Smooth muscle cell (in vitro differentiated cells): ENCODE measurements around the gene ZNF646. TPM values are rescaled to one million over a fixed set of nuclear protein-coding genes. Genes with fewer than 3 reads are reported as not detected.

Experiments
- DNase-seq: peaks from one replicate; lab custom pipeline; 2025; ENCODE audit not compliant: unreplicated experiment; lab: John Stamatoyannopoulos, UW
- H2AFZ ChIP-seq: fragments of 200-600 bp; sonication (generic); 2 replicates; pipeline ENCODE4 v1.6.0; 2016; ENCODE audit warnings: antibody characterized with exemption, low read depth, mild to moderate bottlenecking
- H3F3A ChIP-seq: fragments of 200-600 bp; sonication (generic); 2 replicates; pipeline ENCODE4 v1.6.0; 2017; ENCODE audit warnings: antibody characterized with exemption, low read depth
- H3K27ac ChIP-seq: fragments of 200-600 bp; sonication (generic); 2 replicates; pipeline ENCODE4 v1.5.1; 2016; ENCODE audit warnings: low read depth, mild to moderate bottlenecking
- H3K27me3 ChIP-seq: fragments of 200-600 bp; sonication (generic); 2 replicates; pipeline ENCODE4 v1.6.1; 2016; ENCODE audit warnings: low read depth, mild to moderate bottlenecking
- H3K36me3 ChIP-seq: fragments of 200-600 bp; sonication (generic); 2 replicates; pipeline ENCODE4 v1.5.1; 2016; ENCODE audit warnings: low read depth
- H3K4me1 ChIP-seq: fragments of 200-600 bp; sonication (generic); 2 replicates; pipeline ENCODE4 v1.5.1; 2016; ENCODE audit warnings: low read depth
- H3K4me2 ChIP-seq: fragments of 200-600 bp; sonication (generic); 2 replicates; pipeline ENCODE4 v1.6.0; 2016; ENCODE audit warnings: mild to moderate bottlenecking
- H3K4me3 ChIP-seq: fragments of 200-600 bp; sonication (generic); 2 replicates; pipeline ENCODE4 v1.5.1; 2016; ENCODE audit warnings: mild to moderate bottlenecking
- H3K79me2 ChIP-seq: fragments of 200-600 bp; sonication (generic); 2 replicates; pipeline ENCODE4 v1.6.0; 2016; ENCODE audit warnings: low read depth, mild to moderate bottlenecking
- H3K9ac ChIP-seq: fragments of 200-600 bp; sonication (generic); 2 replicates; pipeline ENCODE4 v1.6.0; 2016; ENCODE audit warnings: low read depth
- H3K9me3 ChIP-seq: fragments of 200-600 bp; sonication (generic); replicated peaks from 2 replicates; pipeline ENCODE4 v1.5.1; 2016; ENCODE audit warnings: low read depth
- H4K20me1 ChIP-seq: fragments of 200-600 bp; sonication (generic); 2 replicates; pipeline ENCODE4 v1.6.0; 2016; ENCODE audit warnings: low read depth
- CTCF ChIP-seq: fragments of 200-600 bp; sonication (generic); IDR thresholded peaks from 2 replicates; pipeline ENCODE4 v1.5.1; 2017; ENCODE audit warnings: borderline replicate concordance, mild to moderate bottlenecking, antibody characterized with exemption; ENCODE audit not compliant: insufficient read depth, poor library complexity, severe bottlenecking
- WGBS: methylation state at CpG from one replicate; pipeline ENCODE4 v1.1.7; 2016; ENCODE audit warnings: low lambda C conversion rate; 5-methylcytosine and 5-hydroxymethylcytosine counted together
- polyA plus RNA-seq: library from polyadenylated mRNA; unstranded; fragments of >200 nt; fragmentation: Nextera tagmentation; extraction: Ambion mirVana; gene quantifications from 2 replicates; pipeline ENCODE4 v1.2.1, GENCODE V29; 2016
- total RNA-seq: library from RNA; depleted of rRNA; stranded (reverse); fragments of >200 nt; gene quantifications from 2 replicates; pipeline ENCODE4 v1.2.3, GENCODE V29; 2014

The ZNF646 gene
- total and polyA plus RNA-seq, 2 experiments from 2014 or later = 5.7 to 7.3 TPM

- H3K27me3 ChIP-seq = no peaks in the 10 kb centered on the region
- peaks cover 36% of the 10 kb centered on the region for H3K79me2 ChIP-seq
- no peak overlapping the region for H3K9ac ChIP-seq
- no peak overlapping the region for H3K4me2 ChIP-seq
- H3K9me3 ChIP-seq = no peaks in the 10 kb centered on the region
- H2AFZ ChIP-seq = no peak overlapping the region
- DNase-seq = no peak
- no peaks in the 10 kb centered on the region for H3K36me3 ChIP-seq
- peaks cover 29% of the 10 kb centered on the region for H4K20me1 ChIP-seq
- H3F3A ChIP-seq = no peaks in the 10 kb centered on the region
- H3K4me1 ChIP-seq = peaks cover 6% of the 10 kb centered on the region
- WGBS = 99% methylated on average over 14 of the region's 15 CpGs
- H3K4me3 ChIP-seq = no peak overlapping the region
- TF ChIP-seq CTCF = no peak
- no peak overlapping the region for H3K27ac ChIP-seq
These were observed 4.5 kb downstream of the ZNF646 start for GRCh38 chr16:31078597-31079341.

- no peak for DNase-seq
- Histone ChIP-seq H3K79me2 (peaks cover 36% of the 10 kb centered on the region), H3K4me2 (no peak overlapping the region), H3K4me3 (no peak overlapping the region), H3K36me3 (no peaks in the 10 kb centered on the region), H3K9ac (no peak overlapping the region), H3K27ac (no peak overlapping the region), H3K4me1 (peaks cover 6% of the 10 kb centered on the region), H4K20me1 (peaks cover 29% of the 10 kb centered on the region), H3K9me3 (no peaks in the 10 kb centered on the region), H3F3A (no peaks in the 10 kb centered on the region), H3K27me3 (no peaks in the 10 kb centered on the region), H2AFZ (no peak overlapping the region)
- no peak for TF ChIP-seq CTCF
- WGBS = 93% methylated on average over 12 of the region's 13 CpGs
These were observed 5.2 kb downstream of the ZNF646 start for GRCh38 chr16:31079342-31079944.

- Histone ChIP-seq H4K20me1 (peaks cover 29% of the 10 kb centered on the region), H3K27me3 (no peaks in the 10 kb centered on the region), H3K27ac (no peak overlapping the region), H3K79me2 (peaks cover 29% of the 10 kb centered on the region), H3K4me1 (peaks cover 3% of the 10 kb centered on the region), H3K36me3 (no peaks in the 10 kb centered on the region), H3K9ac (no peak overlapping the region), H3F3A (no peaks in the 10 kb centered on the region), H3K9me3 (no peaks in the 10 kb centered on the region), H2AFZ (no peak overlapping the region), H3K4me3 (no peak overlapping the region), H3K4me2 (no peak overlapping the region)
- TF ChIP-seq CTCF = no peak
- 97% methylated on average over 40 of the region's 40 CpGs for WGBS
- no peak for DNase-seq
These were observed 5.9 kb downstream of the ZNF646 start for GRCh38 chr16:31080035-31080629.
